GM12878 (cell line): Measurements from ENCODE around the gene KRTAP9-9. TPM values are rescaled to one million over a fixed set of nuclear protein-coding genes. Genes with fewer than 3 reads are reported as not detected.

ENCODE experiments used
- CUX1 ChIP-seq: IDR thresholded peaks from 2 replicates; pipeline ENCODE4 v1.6.1; 2012; ENCODE audit warnings: improper control_type of control experiment, low read depth, low read length; ENCODE audit not compliant: insufficient replicate concordance
- LARP7 ChIP-seq: fragments of 450-650 bp; IDR thresholded peaks from 2 replicates; pipeline ENCODE4 v1.6.1; 2017; ENCODE audit warnings: mild to moderate bottlenecking
- NFYB ChIP-seq: IDR thresholded peaks from 2 replicates; pipeline ENCODE4 v1.6.1; 2011; ENCODE audit warnings: low read depth, mild to moderate bottlenecking, low read length, improper control_type of control experiment, moderate library complexity; ENCODE audit not compliant: insufficient read depth
- USF1 ChIP-seq: IDR thresholded peaks from 2 replicates; pipeline ENCODE4 v1.6.1; 2011; ENCODE audit warnings: borderline replicate concordance, low read depth, mild to moderate bottlenecking, moderate library complexity, mixed read lengths, low read length; ENCODE audit not compliant: insufficient read depth; ENCODE audit errors: extremely low read length
- USF2 ChIP-seq: IDR thresholded peaks from 2 replicates; pipeline ENCODE4 v1.6.1; 2011; ENCODE audit warnings: low read depth, low read length, improper control_type of control experiment, borderline replicate concordance
- polyA plus RNA-seq, 11 experiments: library from polyadenylated mRNA; depleted of rRNA in 4 of 11; unstranded in 6 of 11; stranded (reverse) in 5 of 11; fragments of >200 nt; fragmentation: Nextera tagmentation in 4 of 11; fragmentation: Illumina TruSeq in 1 of 11; extraction: Ambion mirVana in 4 of 11; extraction: Trizol in 1 of 11; gene quantifications; 1 replicate in 1 of 11; 2 replicates in 10 of 11; pipeline versions ENCODE4 v1.2.1 to v1.2.3, GENCODE V29; 2011 to 2016; ENCODE audit warnings: inconsistent platforms in 2 of 11, missing spikeins in 2 of 11, low read depth in 1 of 11
- total RNA-seq, 4 experiments: library from RNA; depleted of rRNA in 3 of 4; stranded (reverse); fragments of >200 nt in 3 of 4; fragmentation: Illumina TruSeq in 1 of 4; extraction: Trizol in 1 of 4; gene quantifications; 2 replicates each; pipeline versions ENCODE4 v1.2.1 to v1.2.3, GENCODE V29; 2013 to 2021

The KRTAP9-9 gene
- total and polyA plus RNA-seq, 10 of the 15 experiments (the other 5 are each of a cell fraction or from before 2014, with no cell fraction given), result not detected

- TF ChIP-seq CUX1 (no peak), NFYB (no peak), USF2 (no peak), LARP7 (no peak), USF1 (no peak)
These were observed 8.0 kb downstream of the KRTAP9-9 start (continued) for GRCh38 chr17:41263212-41263611.
